ENCODE results near the gene LRRC45.

Gene LRRC45

DNA sequence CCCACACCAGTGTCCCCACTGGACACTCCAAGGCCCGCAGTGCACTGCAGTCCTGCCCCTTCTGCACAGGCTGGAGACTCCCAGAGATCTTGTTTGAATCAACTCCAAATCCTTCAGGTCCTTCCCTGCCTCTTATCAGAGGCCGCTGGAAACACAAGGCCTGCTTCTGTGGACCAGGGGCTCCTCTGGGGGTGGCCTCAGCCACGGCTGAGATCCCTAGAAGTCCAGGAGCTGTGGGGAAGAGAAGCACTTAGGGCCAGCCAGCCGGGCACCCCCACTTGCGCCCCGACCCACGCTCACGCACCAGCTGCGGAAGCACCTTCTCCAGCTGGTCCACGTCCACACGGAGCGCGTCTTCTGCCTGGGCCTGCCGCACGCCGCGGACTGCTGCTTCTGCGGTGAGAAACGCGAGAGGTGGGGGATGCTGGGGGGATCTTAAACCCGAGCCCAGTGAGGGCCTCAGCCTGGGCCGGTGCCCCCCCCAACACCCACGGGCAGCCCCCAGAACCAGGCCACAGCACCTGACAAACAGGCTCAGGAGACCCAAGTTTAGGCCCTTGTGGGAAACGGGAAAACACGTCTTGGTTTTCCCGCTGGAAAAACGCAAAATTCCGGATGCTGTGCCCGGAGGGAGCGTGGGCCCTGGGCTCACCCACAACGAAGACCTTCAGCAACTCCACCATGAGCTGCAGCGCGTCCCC lies 4.0 kb upstream of the LRRC45 start:
- DNase-seq (ENCODE audit: low read depth, low spot score): no peak

DNA sequence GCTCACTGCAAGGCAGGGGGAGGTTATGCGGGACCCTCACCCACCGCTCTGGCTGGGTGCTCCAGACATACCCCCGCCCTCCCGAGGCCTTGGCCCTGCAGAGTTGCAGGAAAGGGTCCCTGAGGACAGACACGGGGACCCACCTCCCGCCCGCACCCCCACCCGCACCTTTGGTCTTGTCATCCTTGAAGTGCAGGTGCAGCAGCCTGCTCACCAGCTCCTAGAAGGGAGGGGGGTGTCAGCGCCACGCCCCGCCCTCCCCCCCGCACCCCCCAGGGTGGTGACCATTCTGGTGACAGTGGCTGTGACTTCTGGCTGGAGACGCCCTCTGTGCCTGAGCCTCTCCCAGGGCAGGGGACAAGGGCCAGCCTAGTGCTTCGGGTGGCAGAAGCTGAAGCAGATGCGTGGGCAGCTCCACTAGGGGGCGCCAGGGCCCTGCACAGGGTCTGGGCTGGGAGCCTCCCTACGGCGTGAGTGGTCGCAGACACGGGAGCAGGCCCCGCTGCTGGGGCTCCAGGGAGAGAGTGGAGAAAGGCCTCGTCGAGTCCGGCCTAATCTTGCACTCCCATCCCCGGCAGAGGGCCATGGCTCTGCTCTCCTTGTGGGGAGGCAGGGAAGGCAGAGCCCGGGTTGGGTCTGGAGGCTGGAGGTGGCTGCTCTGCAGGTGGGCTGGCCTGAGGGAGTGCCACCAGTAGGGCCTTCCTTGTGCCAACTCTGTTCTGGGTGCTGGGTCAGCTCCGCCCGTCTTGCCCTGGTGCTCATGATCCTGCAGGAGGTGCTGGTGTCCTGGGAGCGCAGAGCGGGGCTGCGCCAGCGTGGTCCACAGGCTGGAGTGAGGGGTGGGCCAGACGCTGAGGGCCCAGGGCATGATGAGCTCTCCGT lies 3.2 kb upstream of the LRRC45 start:
- peak; percentile 82 for DNase-seq (ENCODE audit: low read depth, low spot score)

DNA sequence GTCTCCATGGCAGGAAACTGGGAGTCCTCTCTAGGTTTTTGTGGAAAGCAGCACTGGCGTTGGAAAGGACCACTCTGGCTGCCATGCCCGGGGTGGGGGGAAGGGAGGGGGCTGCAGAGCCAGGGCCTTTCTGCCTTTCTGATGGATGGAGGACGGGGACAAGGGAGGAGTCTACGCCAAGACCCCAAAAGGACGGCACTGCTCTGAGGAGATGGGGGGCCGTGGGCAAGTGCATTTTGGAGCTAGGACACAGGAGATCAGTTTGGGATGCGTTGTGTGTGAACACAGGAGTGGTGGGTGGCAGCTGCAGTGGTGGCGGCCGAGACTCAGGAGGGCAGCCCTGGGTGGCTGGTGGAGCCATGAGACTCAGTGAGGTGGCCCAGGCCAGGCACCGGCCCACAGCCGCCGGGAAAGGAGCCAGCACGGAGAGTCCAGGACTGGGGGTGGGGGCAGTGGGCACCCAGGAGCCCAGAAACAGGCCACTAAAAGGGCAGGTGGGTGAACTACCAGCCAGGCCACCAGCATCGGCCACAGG lies 2.5 kb upstream of the LRRC45 start:
- DNase-seq (ENCODE audit: low read depth, low spot score): no peak

DNA sequence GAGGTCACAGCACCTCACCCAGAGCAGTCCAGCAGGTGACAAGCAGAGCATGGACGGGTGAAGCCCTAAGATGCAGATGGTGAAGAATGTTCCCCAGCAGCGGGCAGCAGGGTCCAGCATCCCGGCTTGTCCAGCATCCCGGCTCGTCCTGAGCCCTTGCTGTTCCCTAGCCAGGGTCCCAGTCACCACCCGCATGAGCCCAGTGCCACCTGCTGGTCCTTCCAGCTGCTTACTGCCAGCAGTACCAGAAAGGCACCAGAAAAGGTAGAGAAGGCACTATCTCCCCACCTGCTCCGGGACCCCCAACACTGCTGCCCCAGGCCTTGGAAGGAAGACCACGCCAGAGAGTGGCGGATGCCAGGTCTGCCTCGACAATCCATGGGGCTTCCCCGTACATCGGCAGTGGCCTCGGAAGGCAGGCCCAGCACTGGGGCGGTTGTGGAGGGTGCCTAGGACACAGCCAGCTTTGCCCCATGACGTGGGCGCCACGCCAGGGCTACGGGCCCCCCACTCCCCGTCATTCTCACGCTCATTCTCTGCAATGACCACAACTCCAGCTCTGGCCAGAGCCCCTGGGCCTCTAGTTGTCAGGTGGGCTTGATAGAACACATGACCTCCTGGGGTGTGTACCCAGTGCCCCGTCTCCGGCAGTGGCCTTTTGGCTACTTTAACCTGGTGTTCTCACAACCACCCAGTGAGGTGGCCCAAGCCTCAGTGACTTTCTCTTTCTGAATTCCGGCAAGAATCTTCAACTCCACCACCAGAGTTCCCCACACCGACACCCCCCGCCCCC lies 1.8 kb upstream of the LRRC45 start:
- DNase-seq (ENCODE audit: low read depth, low spot score): peak; percentile 72

DNA sequence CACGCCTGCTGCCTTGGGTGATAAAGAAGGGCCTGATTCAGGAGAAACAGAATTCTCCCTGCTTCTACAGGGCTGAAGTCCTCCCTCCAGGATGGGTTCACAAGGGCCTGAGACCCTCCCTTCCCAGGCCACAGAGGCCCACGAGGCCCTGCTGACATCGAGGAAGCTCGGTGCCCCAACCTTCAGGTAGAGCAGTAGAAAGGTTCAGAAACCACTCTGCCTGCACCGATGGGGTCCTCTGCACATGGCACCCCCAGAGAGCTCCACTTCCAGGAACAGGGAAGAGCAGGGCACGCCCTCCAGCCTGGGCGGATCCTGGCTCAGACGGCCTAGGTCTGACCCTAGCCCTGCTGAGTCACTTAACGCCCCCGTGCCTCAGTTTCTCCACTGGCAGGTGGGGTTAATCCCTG lies 1.2 kb upstream of the LRRC45 start:
- DNase-seq (ENCODE audit: low read depth, low spot score): no peak

DNA sequence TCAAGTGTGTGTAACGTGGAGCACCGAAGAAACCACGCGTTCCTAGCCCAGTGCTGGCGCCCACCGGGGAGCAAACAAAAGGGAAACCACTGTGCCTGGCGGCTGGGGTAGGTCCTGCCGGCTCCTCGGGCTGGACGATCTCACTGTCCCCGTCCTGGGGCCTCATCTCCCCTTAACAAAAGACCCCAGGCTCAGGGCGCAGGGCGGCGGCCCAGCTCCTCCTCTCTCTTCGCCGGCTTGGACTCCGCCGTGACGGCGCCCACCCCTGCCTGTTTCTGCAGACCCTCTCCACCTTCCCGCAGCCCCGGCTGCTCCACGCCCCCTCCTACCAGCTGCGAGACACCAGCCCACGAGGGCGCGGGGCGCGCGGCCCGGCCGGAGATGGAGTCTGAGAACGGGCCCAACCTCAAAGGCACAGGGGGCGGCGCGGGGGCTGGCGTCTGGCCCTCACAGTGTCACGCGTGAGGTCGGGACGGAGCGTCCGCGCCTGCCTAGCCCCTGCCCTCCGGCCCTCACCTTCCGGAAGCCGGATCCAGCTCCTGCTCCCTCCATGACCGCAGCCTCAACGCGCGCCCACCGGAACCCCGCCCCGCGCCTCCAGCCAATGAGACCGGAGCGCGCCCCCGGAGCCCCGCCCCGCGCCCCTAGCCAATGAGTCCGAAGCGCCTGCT lies 660 bp upstream of the LRRC45 start, which contains the start of gene CENPX:
Gene CENPX (minus strand): TSS at position 569 of the 671 bp plus-strand sequence. CDS start 17 bp downstream, at position 552.
- no peak for DNase-seq (ENCODE audit: low read depth, low spot score)

DNA sequence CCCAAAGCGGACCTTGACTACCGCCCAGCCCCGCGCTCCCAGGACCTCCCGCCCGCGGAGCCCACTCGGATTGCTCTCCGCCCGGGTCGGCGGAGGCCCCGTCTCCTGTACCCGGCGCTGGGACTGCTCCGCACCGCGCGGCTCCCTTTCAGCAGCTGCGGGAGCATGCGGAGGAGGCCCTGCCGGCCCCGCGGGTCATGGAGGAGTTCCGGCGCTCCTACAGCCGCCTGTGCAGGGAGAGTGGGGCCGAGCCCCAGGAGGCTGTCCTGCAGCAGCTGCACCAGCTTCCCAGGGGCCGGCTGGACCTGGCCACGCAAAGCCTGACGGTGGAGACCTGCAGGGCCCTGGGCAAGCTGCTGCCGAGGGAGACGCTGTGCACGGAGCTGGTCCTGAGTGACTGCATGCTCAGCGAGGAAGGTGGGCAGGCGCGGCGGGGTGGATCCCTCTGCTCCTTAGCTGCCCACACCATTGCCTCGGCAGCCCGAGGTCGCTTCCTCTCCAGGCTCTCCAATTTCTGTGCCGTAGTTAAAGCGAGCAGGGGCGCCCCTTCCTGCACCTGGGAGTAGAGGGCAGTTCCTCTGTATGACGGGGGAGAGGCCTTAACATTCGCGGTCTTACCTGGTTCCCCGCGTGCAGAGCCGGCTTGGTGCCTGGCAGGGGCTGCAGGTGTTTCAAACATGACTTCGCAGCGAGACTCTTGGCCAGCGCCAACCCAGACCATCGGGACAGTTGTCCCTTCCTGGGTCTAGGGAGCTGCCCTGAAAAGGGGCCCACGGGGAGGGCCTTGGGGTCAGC lies 539 bp downstream of the LRRC45 start:
- DNase-seq (ENCODE audit: low read depth, low spot score): peak; percentile 50

DNA sequence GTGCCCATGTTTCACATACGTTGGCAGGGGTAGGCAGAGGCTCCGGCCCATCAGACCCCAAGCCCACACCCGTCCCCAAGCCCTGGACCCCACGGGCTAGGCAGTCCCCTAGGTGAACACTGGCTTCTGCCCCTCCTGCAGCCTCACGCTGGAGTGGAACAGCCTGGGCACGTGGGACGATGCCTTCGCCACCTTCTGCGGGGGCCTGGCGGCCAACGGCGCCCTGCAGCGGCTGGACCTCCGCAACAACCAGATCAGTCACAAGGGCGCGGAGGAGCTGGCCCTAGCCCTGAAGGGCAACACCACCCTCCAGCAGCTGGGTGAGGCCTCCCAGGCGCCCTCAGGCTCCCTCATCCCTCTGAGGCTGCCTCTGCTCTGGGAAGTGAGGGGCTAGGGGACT lies 1.8 kb downstream of the LRRC45 start:
- no peak for DNase-seq (ENCODE audit: low read depth, low spot score)

DNA sequence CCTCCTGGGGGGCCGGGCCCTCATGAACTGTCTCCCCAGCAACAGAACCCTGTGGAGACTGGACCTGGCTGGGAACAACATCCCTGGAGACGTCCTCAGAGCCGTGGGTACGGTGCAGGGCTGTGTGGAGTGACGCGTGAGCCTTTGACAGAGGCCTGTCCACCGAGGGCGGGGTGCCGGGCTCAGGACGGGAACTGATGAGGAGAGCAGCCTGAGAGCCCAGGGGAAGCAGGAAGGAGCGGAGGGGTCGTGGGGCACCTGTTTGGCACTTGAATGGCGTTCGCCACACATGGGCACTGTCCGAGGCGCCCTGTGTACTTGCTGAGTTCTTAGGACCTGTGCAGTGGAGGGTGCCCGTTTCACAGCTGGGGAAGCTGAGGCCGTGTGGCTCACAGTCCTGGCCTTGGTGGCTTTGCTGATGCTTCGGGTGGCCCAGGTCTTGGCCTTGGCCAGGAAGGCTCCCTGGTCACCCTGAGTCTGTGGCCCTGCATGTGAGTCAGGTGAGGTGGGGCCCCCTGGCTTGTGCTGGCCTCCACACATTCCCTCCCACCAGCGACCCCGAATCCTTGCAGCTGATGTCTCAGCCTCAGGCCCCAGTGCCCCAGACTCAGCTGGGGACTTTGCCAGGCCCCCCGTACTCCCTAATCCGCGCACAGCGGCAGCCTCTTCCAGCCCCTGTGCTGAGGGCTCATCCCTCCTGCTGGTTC lies 2.4 kb downstream of the LRRC45 start:
- DNase-seq (ENCODE audit: low read depth, low spot score): no peak

DNA sequence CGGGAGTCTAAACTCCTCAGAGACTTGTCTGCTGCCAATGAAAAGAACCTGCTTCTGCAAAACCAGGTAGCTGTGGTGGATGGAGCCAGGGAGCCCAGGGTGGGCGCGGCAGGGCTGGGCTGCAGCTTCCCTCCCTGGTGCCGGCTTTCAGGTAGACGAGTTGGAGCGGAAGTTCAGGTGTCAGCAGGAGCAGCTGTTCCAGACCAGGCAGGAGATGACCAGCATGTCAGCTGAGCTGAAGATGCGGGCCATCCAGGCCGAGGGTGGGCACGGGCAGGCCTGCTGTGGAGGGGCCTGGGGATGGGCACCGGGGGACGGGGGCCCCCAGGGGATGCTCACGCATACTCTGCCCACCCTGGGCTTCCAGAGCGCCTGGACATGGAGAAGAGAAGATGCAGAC lies 5.1 kb downstream of the LRRC45 start:
- no peak for DNase-seq (ENCODE audit: low read depth, low spot score)

DNA sequence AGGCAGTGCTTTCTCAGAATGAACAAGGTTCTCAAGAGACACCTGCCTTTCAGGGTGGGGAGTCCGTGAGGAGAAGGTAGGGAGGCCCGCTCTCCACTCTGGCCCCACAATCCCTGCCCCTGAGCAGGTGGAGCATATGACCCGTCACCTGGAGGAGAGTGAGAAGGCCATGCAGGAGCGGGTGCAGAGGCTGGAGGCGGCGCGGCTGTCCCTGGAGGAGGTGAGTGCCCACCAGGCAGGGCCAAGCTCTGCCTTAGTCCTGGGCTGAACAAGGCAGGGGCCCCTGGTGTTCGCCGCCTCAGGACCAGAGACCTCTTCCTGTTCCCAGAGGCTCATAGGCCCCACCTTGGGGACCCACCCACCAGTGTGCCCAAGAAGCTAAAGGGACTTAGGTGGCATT lies 5.9 kb downstream of the LRRC45 start:
- DNase-seq (ENCODE audit: low read depth, low spot score): no peak

DNA sequence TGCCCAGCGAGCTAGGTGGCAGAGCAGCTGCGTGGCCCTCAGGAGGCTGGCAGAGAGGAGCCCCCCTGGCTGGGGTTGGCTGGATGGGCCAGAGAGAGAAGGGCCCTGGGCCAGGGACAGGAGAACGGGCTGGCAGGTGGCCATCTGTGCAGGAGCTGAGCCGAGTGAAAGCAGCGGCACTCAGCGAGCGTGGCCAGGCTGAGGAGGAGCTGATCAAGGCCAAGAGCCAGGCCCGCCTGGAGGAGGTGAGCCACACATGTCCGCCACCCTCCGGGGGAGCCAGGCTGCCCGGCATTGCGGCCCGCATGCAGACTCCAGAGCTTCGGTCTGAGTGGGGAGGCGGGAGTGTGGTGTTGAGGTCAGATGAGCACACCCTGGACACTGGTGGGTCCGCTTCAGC lies 6.3 kb downstream of the LRRC45 start:
- no peak for DNase-seq (ENCODE audit: low read depth, low spot score)

DNA sequence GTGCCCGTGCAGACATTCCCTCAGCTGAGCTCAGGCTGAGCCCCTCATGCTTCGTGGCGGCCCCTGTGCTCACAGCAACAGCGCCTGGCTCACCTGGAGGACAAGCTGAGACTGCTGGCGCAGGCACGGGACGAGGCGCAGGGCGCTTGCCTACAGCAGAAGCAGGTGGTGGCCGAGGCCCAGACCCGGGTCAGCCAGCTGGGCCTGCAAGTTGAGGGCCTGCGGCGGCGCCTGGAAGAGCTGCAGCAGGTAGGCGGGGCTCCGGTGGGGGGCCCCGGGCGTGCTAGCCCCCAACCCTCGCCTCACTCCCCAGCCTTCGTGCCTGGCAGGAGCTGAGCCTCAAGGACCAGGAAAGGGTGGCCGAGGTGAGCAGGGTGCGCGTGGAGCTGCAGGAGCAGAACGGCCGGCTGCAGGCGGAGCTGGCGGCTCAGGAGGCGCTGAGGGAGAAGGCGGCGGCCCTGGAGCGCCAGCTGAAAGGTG lies 6.9 kb downstream of the LRRC45 start:
- DNase-seq (ENCODE audit: low read depth, low spot score): no peak

DNA sequence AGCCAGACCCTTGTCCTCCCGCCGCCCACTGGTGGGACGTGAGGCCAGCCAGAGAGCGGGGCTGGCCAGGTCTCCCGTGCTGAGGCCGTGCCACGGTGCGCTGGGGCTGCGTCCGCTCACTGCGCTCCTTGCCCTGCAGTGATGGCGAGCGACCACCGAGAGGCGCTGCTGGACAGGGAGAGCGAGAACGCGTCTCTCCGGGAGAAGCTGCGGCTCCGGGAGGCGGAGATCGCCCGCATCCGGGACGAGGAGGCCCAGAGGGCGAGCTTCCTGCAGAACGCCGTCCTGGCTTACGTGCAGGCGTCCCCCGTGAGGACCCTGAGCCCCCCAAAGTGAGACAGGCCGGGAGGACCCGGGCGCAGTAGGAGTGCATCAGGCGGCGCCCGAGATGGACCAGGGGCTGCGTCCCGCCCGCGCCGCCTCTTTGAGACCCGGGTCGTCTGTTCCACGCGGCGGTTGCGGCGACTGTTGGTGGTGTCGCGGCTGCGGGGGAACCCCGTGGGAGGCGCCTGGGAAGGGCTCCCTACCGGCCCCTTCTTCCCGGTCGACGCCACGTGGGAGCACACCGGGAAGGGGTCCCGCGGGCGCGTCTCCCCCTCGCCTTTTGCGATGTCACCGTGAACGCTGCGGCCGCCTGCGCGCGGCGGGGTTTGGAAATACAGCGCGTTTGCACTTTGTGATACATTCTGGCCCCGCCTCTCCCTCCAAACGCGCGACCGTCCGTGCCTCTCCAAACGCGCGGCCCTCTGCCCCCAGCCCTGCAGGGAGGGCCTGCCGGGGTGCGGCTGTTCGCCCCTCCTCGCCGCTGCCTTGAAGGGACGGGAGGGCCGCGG lies 7.6 kb downstream of the LRRC45 start:
- DNase-seq (ENCODE audit: low read depth, low spot score): peak; percentile 92

DNA sequence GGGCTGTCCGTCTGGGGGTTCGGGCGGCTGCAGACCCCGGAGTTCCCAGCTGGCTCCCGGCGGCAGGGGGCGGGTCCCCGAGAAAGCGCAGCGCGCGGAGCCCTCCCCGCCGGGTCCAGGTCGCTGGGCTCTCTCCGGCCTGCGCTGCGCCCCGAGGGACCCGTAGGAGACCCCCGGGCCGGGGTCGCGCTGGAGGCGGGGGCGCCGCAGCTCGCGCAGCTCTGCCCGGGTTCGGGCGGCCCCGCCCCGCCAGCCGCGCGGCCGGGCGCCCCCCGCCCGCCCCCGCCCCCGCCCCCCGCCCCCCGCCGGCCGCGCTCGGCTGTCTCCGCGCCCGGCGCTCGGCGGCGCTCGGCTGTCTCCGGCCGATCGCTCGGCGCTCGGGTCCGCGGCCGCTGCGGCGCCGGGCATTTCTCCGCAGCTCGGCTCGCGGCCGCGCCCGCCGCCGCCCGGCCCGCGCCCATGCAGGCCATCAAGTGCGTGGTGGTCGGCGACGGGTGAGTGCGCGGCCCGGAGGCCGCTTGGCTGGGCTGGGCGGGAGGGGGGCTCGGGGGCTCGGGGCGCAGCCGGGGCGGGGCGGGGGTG lies 8.3 kb downstream of the LRRC45 start, which contains the start of gene RAC3:
Gene RAC3 (plus strand): TSS at position 376 of the 582 bp plus-strand sequence. CDS start 84 bp downstream, at position 460.
- DNase-seq (ENCODE audit: low read depth, low spot score): no peak

DNA sequence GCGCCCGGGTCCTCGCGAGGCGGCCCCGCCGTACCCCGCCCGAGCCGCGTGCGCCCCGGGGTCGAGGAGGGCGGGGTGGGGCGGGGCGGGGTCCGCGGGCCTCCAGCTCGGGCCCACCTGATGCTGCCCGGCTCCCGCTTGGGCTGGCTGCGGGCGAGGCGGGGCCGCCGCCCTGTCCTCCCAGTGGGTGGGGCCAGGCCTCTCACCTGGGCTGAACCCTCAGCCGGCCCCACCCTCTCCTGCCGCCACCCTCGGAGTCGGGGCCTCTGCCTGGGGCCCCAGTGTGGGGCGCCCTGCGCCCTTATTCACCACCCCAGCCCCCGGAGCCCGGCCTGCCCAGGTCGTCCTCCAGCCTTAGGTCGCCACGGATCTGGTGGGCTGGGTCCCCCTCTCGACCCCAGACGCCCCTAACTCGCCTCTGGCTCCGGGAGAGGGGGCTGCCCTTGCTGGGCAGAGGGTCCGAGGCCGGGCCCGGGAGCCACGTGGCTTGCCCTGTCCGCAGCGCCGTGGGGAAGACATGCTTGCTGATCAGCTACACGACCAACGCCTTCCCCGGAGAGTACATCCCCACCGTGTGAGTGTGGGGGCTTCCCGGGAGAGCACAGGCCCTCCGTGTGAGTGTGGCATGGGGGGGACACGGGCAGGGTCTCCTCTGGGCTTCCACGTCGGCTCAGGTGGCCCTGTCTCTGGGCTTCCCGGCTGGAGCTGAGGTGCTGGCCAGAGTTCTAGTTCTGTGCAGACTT lies 9.0 kb downstream of the LRRC45 start:
- no peak for DNase-seq (ENCODE audit: low read depth, low spot score)

DNA sequence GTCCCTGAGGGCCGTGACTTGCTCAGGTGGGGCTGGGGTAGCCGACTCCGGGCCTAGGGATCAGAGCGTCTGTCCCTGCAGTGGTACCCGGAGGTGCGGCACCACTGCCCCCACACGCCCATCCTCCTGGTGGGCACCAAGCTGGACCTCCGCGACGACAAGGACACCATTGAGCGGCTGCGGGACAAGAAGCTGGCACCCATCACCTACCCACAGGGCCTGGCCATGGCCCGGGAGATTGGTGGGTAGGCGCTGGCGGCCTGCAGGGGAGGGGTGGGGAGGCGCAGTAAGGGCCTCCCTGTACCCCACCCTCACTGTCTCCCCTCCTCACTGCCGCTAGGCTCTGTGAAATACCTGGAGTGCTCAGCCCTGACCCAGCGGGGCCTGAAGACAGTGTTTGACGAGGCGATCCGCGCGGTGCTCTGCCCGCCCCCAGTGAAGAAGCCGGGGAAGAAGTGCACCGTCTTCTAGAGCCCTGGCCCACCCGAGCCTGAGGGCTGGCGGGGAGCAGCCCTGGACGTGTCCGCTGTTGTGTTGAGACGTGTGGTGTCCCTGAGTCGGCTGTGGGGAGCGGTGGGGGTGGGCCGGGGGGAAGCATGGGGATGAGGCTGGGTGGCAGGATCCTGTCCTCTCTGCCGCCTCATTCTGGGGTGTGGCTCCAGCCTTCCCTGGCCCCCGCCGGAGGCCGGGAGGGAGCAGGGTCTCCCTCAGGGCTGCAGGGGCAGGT lies 10.4 kb downstream of the LRRC45 start:
- DNase-seq (ENCODE audit: low read depth, low spot score): no peak

All from ELF-1 (cell line).